ENCODE data around the gene STIM2. TPM values are rescaled to one million over a fixed set of nuclear protein-coding genes. Genes with fewer than 3 reads are reported as not detected.

STIM2 gene
- total RNA-seq, 1 experiment from 2014 or later = 23.9 TPM

DNA sequence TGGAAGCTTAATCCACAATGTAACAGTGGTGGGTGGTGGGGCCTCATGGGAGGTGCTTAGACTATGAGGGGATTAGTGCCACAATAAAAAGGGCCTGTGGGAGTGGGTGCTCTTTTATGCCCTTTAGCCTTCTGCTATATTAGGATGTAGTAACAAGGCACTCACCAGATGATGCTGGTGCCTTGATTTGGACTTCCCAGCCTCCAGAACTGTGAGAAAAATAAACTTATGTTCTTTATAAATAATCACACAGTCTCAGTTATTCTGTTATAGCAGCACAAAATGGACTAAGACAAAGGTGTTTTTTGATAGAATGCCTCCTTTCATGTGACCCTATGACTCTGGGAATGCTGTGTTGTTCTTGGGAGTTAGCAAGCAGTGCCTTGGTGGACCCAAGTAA is 89.8 kb downstream of the STIM2 start:
- no peak overlapping the region for H3K27ac ChIP-seq (ENCODE audit: low read length)
- in situ Hi-C loops (cut with HindIII; ENCODE audit: low pct_unique_long_range_greater_than_20kb, low sequenced_read_pairs) (no loop called here), intact Hi-C loops (cut with micrococcal nuclease; ENCODE audit: unreplicated experiment) (no loop called here)
- H3K4me3 ChIP-seq (ENCODE audit: low read depth in 2 of 2, low read length in 2 of 2) = no peak overlapping the region
- no TSS peak for BruUV-seq (replicated peaks)
- ATAC-seq (no peak), DNase-seq (ENCODE audit: low read depth, low spot score) (no peak)
- TF ChIP-seq, protein P1, sequence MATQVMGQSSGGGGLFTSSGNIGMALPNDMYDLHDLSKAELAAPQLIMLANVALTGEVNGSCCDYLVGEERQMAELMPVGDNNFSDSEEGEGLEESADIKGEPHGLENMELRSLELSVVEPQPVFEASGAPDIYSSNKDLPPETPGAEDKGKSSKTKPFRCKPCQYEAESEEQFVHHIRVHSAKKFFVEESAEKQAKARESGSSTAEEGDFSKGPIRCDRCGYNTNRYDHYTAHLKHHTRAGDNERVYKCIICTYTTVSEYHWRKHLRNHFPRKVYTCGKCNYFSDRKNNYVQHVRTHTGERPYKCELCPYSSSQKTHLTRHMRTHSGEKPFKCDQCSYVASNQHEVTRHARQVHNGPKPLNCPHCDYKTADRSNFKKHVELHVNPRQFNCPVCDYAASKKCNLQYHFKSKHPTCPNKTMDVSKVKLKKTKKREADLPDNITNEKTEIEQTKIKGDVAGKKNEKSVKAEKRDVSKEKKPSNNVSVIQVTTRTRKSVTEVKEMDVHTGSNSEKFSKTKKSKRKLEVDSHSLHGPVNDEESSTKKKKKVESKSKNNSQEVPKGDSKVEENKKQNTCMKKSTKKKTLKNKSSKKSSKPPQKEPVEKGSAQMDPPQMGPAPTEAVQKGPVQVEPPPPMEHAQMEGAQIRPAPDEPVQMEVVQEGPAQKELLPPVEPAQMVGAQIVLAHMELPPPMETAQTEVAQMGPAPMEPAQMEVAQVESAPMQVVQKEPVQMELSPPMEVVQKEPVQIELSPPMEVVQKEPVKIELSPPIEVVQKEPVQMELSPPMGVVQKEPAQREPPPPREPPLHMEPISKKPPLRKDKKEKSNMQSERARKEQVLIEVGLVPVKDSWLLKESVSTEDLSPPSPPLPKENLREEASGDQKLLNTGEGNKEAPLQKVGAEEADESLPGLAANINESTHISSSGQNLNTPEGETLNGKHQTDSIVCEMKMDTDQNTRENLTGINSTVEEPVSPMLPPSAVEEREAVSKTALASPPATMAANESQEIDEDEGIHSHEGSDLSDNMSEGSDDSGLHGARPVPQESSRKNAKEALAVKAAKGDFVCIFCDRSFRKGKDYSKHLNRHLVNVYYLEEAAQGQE (IDR thresholded peaks at IDR 0.05; ENCODE audit: insufficient read depth in 1 of 2, low read depth in 2 of 2, low read length in 1 of 2) = no peak
- no peak for TF ChIP-seq TCF7L2 (IDR thresholded peaks at IDR 0.05; ENCODE audit: low read depth, low read length)
- TF ChIP-seq SIN3A (IDR thresholded peaks at IDR 0.05; ENCODE audit: borderline replicate concordance, insufficient read depth, low read depth, low read length) = no peak
- no peak for TF ChIP-seq POLR2AphosphoS5 (IDR thresholded peaks at IDR 0.05; ENCODE audit: low read depth, low read length)
- TF ChIP-seq, protein P2, sequence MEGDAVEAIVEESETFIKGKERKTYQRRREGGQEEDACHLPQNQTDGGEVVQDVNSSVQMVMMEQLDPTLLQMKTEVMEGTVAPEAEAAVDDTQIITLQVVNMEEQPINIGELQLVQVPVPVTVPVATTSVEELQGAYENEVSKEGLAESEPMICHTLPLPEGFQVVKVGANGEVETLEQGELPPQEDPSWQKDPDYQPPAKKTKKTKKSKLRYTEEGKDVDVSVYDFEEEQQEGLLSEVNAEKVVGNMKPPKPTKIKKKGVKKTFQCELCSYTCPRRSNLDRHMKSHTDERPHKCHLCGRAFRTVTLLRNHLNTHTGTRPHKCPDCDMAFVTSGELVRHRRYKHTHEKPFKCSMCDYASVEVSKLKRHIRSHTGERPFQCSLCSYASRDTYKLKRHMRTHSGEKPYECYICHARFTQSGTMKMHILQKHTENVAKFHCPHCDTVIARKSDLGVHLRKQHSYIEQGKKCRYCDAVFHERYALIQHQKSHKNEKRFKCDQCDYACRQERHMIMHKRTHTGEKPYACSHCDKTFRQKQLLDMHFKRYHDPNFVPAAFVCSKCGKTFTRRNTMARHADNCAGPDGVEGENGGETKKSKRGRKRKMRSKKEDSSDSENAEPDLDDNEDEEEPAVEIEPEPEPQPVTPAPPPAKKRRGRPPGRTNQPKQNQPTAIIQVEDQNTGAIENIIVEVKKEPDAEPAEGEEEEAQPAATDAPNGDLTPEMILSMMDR (IDR thresholded peaks at IDR 0.05) = no peak
- H3K36me3 ChIP-seq (ENCODE audit: control insufficient read depth, insufficient read depth, low read length) = no peaks in the 10 kb centered on the region
- no peaks in the 10 kb centered on the region for H3K27me3 ChIP-seq (ENCODE audit: control insufficient read depth, insufficient read depth, low read length)
- ChIA-PET POLR2A (no interaction called here), CTCF (no interaction called here)
- no peaks in the 10 kb centered on the region for H3K9me3 ChIP-seq (ENCODE audit: control insufficient read depth, insufficient read depth, low read depth, low read length)
- no peaks in the 10 kb centered on the region for H3K4me1 ChIP-seq (ENCODE audit: control insufficient read depth, insufficient read depth, low read length)

DNA sequence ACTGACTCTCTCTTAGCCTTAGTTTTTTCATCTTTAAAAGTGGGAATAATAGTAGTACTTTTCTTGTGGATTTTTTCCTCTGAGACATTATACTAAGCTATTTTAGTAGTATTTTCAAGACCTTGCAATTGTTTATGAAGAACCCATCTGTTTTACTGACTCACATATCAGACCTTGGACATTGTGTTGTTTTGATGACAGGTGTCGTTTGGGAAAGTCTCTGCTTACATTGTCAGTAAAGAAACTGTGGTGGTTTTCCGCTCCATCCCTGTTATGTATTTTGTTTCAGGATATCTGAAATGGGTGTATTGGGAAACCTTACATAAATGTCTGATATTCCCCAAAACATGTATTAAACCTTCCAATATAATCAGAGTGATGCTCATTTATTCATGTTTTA is 92.2 kb downstream of the STIM2 start:
- in situ Hi-C loops (cut with HindIII; ENCODE audit: low pct_unique_long_range_greater_than_20kb, low sequenced_read_pairs) = no loop called here
- H3K9me3 ChIP-seq (ENCODE audit: control insufficient read depth, insufficient read depth, low read depth, low read length) = no peaks in the 10 kb centered on the region
- CTCF ChIA-PET = no interaction called here
- no peaks in the 10 kb centered on the region for H3K4me1 ChIP-seq (ENCODE audit: control insufficient read depth, insufficient read depth, low read length)
- POLR2A ChIA-PET = no interaction called here
- ATAC-seq (no peak), DNase-seq (ENCODE audit: low read depth, low spot score) (no peak)
- H3K36me3 ChIP-seq (ENCODE audit: control insufficient read depth, insufficient read depth, low read length) = no peaks in the 10 kb centered on the region
- no peaks in the 10 kb centered on the region for H3K27me3 ChIP-seq (ENCODE audit: control insufficient read depth, insufficient read depth, low read length)
- H3K27ac ChIP-seq (ENCODE audit: low read length) = no peak overlapping the region
- no TSS peak for BruUV-seq (replicated peaks)
- intact Hi-C loops (cut with micrococcal nuclease; ENCODE audit: unreplicated experiment) = no loop called here
- H3K4me3 ChIP-seq (ENCODE audit: low read depth in 2 of 2, low read length in 2 of 2) = no peak overlapping the region
- TF ChIP-seq, protein P2 (IDR thresholded peaks at IDR 0.05) = no peak
- TF ChIP-seq, protein P1 (IDR thresholded peaks at IDR 0.05; ENCODE audit: insufficient read depth in 1 of 2, low read depth in 2 of 2, low read length in 1 of 2) = no peak
- no peak for TF ChIP-seq SIN3A (IDR thresholded peaks at IDR 0.05; ENCODE audit: borderline replicate concordance, insufficient read depth, low read depth, low read length)

Data from Panc1 (cell line).